Astrocyte of the hippocampus (primary cell): ENCODE measurements around the gene PPP1R15A.
"Not testable (repeated sequence)": the region's sequence is repeated elsewhere in the genome, so short reads cannot be mapped to it uniquely, and the experiment has no call there.

ENCODE experiments used
- DNase-seq: peaks from one replicate; pipeline ENCODE4 v3.0.0; 2011; ENCODE audit warnings: low read depth, low spot score

The PPP1R15A gene

GRCh38 chr19:48881741-48882657, 9.8 kb downstream of the PPP1R15A start:
- DNase-seq: no peak

GRCh38 chr19:48883726-48884125, 11.5 kb downstream of the PPP1R15A start:
- no peak for DNase-seq

- DNase-seq: no peak
Observed at GRCh38 chr19:48887861-48888612, 15.8 kb downstream of the PPP1R15A start.

GRCh38 chr19:48889496-48889895, 17.3 kb downstream of the PPP1R15A start:
- DNase-seq: not testable (repeated sequence)

GRCh38 chr19:48890551-48890950, 18.3 kb downstream of the PPP1R15A start:
- DNase-seq: no peak

GRCh38 chr19:48895226-48895625, 23.0 kb downstream of the PPP1R15A start:
- no peak for DNase-seq

- no peak for DNase-seq
Observed at GRCh38 chr19:48896191-48896720, 24.0 kb downstream of the PPP1R15A start.

- no peak for DNase-seq
Observed at GRCh38 chr19:48897181-48897580, 25.0 kb downstream of the PPP1R15A start.

GRCh38 chr19:48899386-48899749, 27.1 kb downstream of the PPP1R15A start:
- not testable (repeated sequence) for DNase-seq

- peak; percentile 99 for DNase-seq
Observed at GRCh38 chr19:48899781-48900476, 27.7 kb downstream of the PPP1R15A start, which contains the start of gene NUCB1. TSS of gene NUCB1 (plus strand) at chr19:48900312. CDS start at chr19:48900797, 485 bp downstream.

- DNase-seq: peak; percentile 48
Observed at GRCh38 chr19:48900477-48901406, 28.5 kb downstream of the PPP1R15A start.

GRCh38 chr19:48902291-48902690, 30.1 kb downstream of the PPP1R15A start:
- DNase-seq: not testable (repeated sequence)

GRCh38 chr19:48903788-48904187, 31.6 kb downstream of the PPP1R15A start:
- DNase-seq: not testable (repeated sequence)

GRCh38 chr19:48905664-48906063, 33.4 kb downstream of the PPP1R15A start:
- no peak for DNase-seq

- no peak for DNase-seq
Observed at GRCh38 chr19:48906324-48906723, 34.1 kb downstream of the PPP1R15A start.

- no peak for DNase-seq
Observed at GRCh38 chr19:48907671-48908070, 35.5 kb downstream of the PPP1R15A start.

GRCh38 chr19:48909424-48910077, 37.3 kb downstream of the PPP1R15A start:
- DNase-seq: not testable (repeated sequence)

- no peak for DNase-seq
Observed at GRCh38 chr19:48910803-48911202, 38.6 kb downstream of the PPP1R15A start.

GRCh38 chr19:48913114-48913889, 41.1 kb downstream of the PPP1R15A start:
- DNase-seq: no peak
